A673 (cell line): ENCODE results near the gene NAV2. TPM values are rescaled to one million over a fixed set of nuclear protein-coding genes. Genes with fewer than 3 reads are reported as not detected.

Source experiments
- BruUV-seq: library from RNA; stranded (reverse); fragments of 400-500 nt; replicated peaks from 2 replicates; lab custom pipeline; 2021; lab: Mats Ljungman, UMichigan
- CTCF ChIA-PET: fragments of 300-600 bp; sonication (Branson Sonifier 250); formaldehyde crosslinking; loops from one replicate; lab custom pipeline; 2022; ENCODE audit warnings: antibody characterized with exemption; lab: Charles Lee
- POLR2A ChIA-PET: fragments of 300-600 bp; sonication (Branson Sonifier 250); formaldehyde crosslinking; loops from one replicate; lab custom pipeline; 2022; ENCODE audit warnings: antibody characterized with exemption; ENCODE audit not compliant: low non-redundant PET; lab: Charles Lee
- DNase-seq: peaks from one replicate; pipeline ENCODE4 v3.0.0-alpha.2; 2015; ENCODE audit warnings: low spot score
- H3K27ac ChIP-seq: fragments of 200-600 bp; sonication (generic); 2 replicates; pipeline ENCODE4 v1.5.1; 2016; ENCODE audit warnings: mixed run types, low read depth, mild to moderate bottlenecking, mixed read lengths, antibody characterized with exemption, low read length; ENCODE audit not compliant: poor library complexity, severe bottlenecking
- H3K27me3 ChIP-seq: fragments of 200-600 bp; sonication (generic); replicated peaks from 2 replicates; pipeline ENCODE4 v1.6.1; 2017; ENCODE audit warnings: mixed run types, low read depth, mild to moderate bottlenecking, mixed read lengths, antibody characterized with exemption, low read length; ENCODE audit not compliant: insufficient read depth, poor library complexity
- H3K36me3 ChIP-seq: fragments of 200-600 bp; sonication (generic); 2 replicates; pipeline ENCODE4 v1.6.1; 2016; ENCODE audit warnings: mixed run types, mild to moderate bottlenecking, mixed read lengths, antibody characterized with exemption, low read length; ENCODE audit not compliant: insufficient read depth, poor library complexity, severe bottlenecking
- H3K4me1 ChIP-seq: fragments of 200-600 bp; sonication (generic); 2 replicates; pipeline ENCODE4 v1.6.1; 2017; ENCODE audit warnings: mixed run types, mild to moderate bottlenecking, mixed read lengths, antibody characterized with exemption, low read length; ENCODE audit not compliant: insufficient read depth, poor library complexity, severe bottlenecking
- H3K4me3 ChIP-seq: fragments of 200-600 bp; sonication (generic); 2 replicates; pipeline ENCODE4 v1.5.1; 2016; ENCODE audit warnings: low read depth, mixed run types, mild to moderate bottlenecking, mixed read lengths, low read length; ENCODE audit not compliant: poor library complexity, severe bottlenecking
- H3K9me3 ChIP-seq: fragments of 200-600 bp; sonication (generic); 2 replicates; pipeline ENCODE4 v1.6.1; 2016; ENCODE audit warnings: mixed run types, low read depth, mild to moderate bottlenecking, mixed read lengths, antibody characterized with exemption, low read length; ENCODE audit not compliant: poor library complexity, severe bottlenecking
- CTCF ChIP-seq: fragments of 300-800, 200-600 bp; sonication (generic); conservative IDR thresholded peaks from 2 replicates; pipeline ENCODE4 v1.5.1; 2017; ENCODE audit warnings: low read depth, mild to moderate bottlenecking, antibody characterized with exemption, low read length, moderate library complexity, mixed read lengths
- EZH2 ChIP-seq: fragments of 200-600 bp; sonication (generic); IDR thresholded peaks from 2 replicates; pipeline ENCODE4 v1.6.1; 2017; ENCODE audit warnings: borderline replicate concordance, low read depth, mild to moderate bottlenecking, mixed read lengths, antibody characterized with exemption, low read length; ENCODE audit not compliant: poor library complexity, severe bottlenecking
- intact Hi-C: fragments of 100-400 bp; cut with micrococcal nuclease; formaldehyde crosslinking; loops from one replicate; pipeline ENCODE4 v1.10.0; 2022; ENCODE audit not compliant: unreplicated experiment
- total RNA-seq: library from RNA; stranded (reverse); gene quantifications from 2 replicates; pipeline ENCODE4 v1.2.3, GENCODE V29; 2021

NAV2 gene
- total RNA-seq, 1 experiment from 2014 or later, result not detected

GRCh38 chr11:20049231-20049630, 336.6 kb downstream of the NAV2 start:
- BruUV-seq, result no TSS peak
- no peak for DNase-seq
- Histone ChIP-seq H3K27me3 (no peaks in the 10 kb centered on the region), H3K9me3 (no peaks in the 10 kb centered on the region), H3K4me1 (no peaks in the 10 kb centered on the region), H3K36me3 (no peaks in the 10 kb centered on the region), H3K27ac (no peak overlapping the region), H3K4me3 (no peak overlapping the region)
- TF ChIP-seq EZH2, result no peak
- no peak for TF ChIP-seq CTCF
- ChIA-PET CTCF (no interaction called here), POLR2A (no interaction called here)
- intact Hi-C loops, result no loop called here

DNA sequence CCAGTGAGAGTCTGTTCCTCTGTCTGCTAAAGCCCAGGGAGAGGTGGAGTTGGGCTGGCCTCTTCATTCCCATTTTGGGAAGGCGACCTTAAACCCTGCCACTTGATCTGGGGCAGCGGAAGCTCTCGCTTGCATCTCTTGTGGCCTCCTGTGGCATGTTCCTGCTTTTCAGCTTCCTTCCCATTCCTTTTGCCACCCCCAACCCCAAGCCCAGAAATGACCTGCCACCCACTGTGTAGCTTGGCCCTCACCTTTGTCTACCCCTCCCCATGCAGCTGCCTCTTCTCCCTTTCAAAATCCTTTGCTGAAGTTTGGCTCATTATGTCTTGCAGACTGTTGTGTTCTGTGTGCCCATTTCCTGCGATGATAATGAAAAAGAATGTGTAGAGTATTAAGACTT, 337.4 kb downstream of the NAV2 start:
- TF ChIP-seq CTCF, result no peak
- no peak for TF ChIP-seq EZH2
- intact Hi-C loops, result no loop called here
- POLR2A ChIA-PET, result no interaction called here
- H3K36me3 ChIP-seq, result no peaks in the 10 kb centered on the region
- H3K9me3 ChIP-seq, result no peaks in the 10 kb centered on the region
- H3K4me1 ChIP-seq, result no peaks in the 10 kb centered on the region
- H3K4me3 ChIP-seq, result no peak overlapping the region
- H3K27ac ChIP-seq, result no peak overlapping the region
- no peaks in the 10 kb centered on the region for H3K27me3 ChIP-seq
- CTCF ChIA-PET, result no interaction called here
- BruUV-seq, result no TSS peak
- no peak for DNase-seq

- BruUV-seq, result no TSS peak
- Histone ChIP-seq H3K9me3 (no peaks in the 10 kb centered on the region), H3K4me3 (no peak overlapping the region), H3K4me1 (no peaks in the 10 kb centered on the region), H3K27me3 (no peaks in the 10 kb centered on the region), H3K27ac (no peak overlapping the region), H3K36me3 (no peaks in the 10 kb centered on the region)
- TF ChIP-seq EZH2, result no peak
- TF ChIP-seq CTCF, result no peak
- ChIA-PET POLR2A (no interaction called here), CTCF (no interaction called here)
- intact Hi-C loops, result no loop called here
- DNase-seq, result no peak
These were observed 338.1 kb downstream of the NAV2 start for GRCh38 chr11:20050551-20051333.
